Sigmoid colon (tissue), 7 donors: ENCODE measurements around the gene HBS1L. TPM values are rescaled to one million over a fixed set of nuclear protein-coding genes. Genes with fewer than 3 reads are reported as not detected.

Experiments used
- DNase-seq: peaks from one replicate; pipeline ENCODE4 v3.0.0-alpha.2; 2019
- H3K27ac ChIP-seq, 4 donors: fragments of 200-600 bp; sonication (generic); one replicate each; pipeline ENCODE4 v1.5.1; 2016 to 2019; ENCODE audit warnings: mild to moderate bottlenecking in 1 of 4
- H3K27me3 ChIP-seq, 3 donors: fragments of 200-600 bp; sonication (generic); one replicate each; pipeline ENCODE4 v1.5.1; 2019; ENCODE audit warnings: mild to moderate bottlenecking in 1 of 3
- H3K36me3 ChIP-seq, 4 donors: fragments of 200-600 bp; sonication (generic); one replicate each; pipeline ENCODE4 v1.5.1; 2016 to 2019
- H3K4me1 ChIP-seq, 4 donors: fragments of 200-600 bp; sonication (generic); one replicate each; pipeline ENCODE4 v1.5.1; 2017 to 2019
- H3K4me3 ChIP-seq, 4 donors: fragments of 200-600 bp; sonication (generic); one replicate each; pipeline ENCODE4 v1.5.1; 2017 to 2019; ENCODE audit warnings: mild to moderate bottlenecking in 2 of 4, moderate library complexity in 1 of 4
- H3K9me3 ChIP-seq, 4 donors: fragments of 200-600 bp in 3 of 4; sonication (generic) in 3 of 4; one replicate each; pipeline versions ENCODE4 v1.5.1 to v1.6.1; 2013 to 2019
- CTCF ChIP-seq, 4 experiments: fragments of 450-650 bp in 3 of 4; fragments of 200-600 bp in 1 of 4; IDR thresholded peaks; one replicate each; pipeline ENCODE4 v1.5.1; 2016 to 2019; ENCODE audit warnings: antibody characterized with exemption in 4 of 4, mild to moderate bottlenecking in 3 of 4, moderate library complexity in 2 of 4
- EP300 ChIP-seq, 4 donors: sonication (generic); formaldehyde crosslinking; IDR thresholded peaks; one replicate each; pipeline ENCODE4 v1.6.1; 2017; ENCODE audit warnings: antibody characterized with exemption in 4 of 4
- POLR2A ChIP-seq, 2 donors: fragments of 450-650 bp; IDR thresholded peaks; one replicate each; pipeline ENCODE4 v1.6.1; 2016; ENCODE audit warnings: antibody characterized with exemption in 2 of 2, mild to moderate bottlenecking in 2 of 2, moderate library complexity in 2 of 2
- POLR2AphosphoS5 ChIP-seq, 4 donors: sonication (generic); formaldehyde crosslinking; IDR thresholded peaks; one replicate each; pipeline ENCODE4 v1.6.1; 2017; ENCODE audit warnings: antibody characterized with exemption in 4 of 4
- WGBS, 2 donors: extraction: QIAGEN DNeasy Blood & Tissue Kit; methylation state at CpG; one replicate each; pipeline ENCODE4 v1.1.7; 2013; 5-methylcytosine and 5-hydroxymethylcytosine counted together
- intact Hi-C: fragments of 100-400 bp; cut with DNase I; formaldehyde crosslinking; loops from one replicate; pipeline ENCODE4 v1.15.1; 2023
- polyA plus RNA-seq, 3 donors: library from polyadenylated mRNA; stranded (reverse); fragments of 200-250 nt; gene quantifications; one replicate each; pipeline ENCODE4 v1.2.3, GENCODE V29; 2013
- total RNA-seq, 4 donors: library from RNA; depleted of rRNA; stranded (reverse); fragments of >200 nt; gene quantifications; one replicate each; pipeline ENCODE4 v1.1.0, GENCODE V29; 2016
- donor health status: healthy with polysubstance abuse.
- donor health status: Bipolar disorder and iron deficiency.
- donor health status: healthy.

HBS1L gene
- total and polyA plus RNA-seq, 7 donors = 14.4 to 61.9 (median 37.1) TPM

DNA sequence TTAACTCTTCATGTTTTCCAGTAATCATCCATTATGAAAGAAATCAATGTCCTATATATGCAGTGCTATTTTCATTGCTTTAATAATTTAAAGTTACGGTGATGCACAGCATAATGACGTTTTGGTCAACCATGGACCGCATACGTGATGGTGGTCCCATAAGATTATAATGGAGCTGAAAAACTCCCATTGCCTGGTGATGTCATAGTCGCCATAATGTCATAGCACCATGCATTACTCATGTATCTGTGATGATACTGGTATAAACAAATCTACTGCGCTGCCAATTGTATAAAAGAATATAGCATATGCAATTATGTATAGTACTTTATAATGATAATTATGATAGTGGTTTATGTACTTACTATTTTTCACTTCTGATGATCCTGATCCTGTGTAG is 62.5 kb downstream of the HBS1L start:
- H3K9me3 ChIP-seq = no peaks in the 10 kb centered on the region
- H3K27ac ChIP-seq = no peak overlapping the region
- DNase-seq = no peak
- 97 to 98% methylated on average over 6 of the region's 6 CpGs for WGBS, 2 donors
- intact Hi-C loops = no loop called here
- H3K36me3 ChIP-seq = peaks cover under 1 to 59% (median 11%) of the 10 kb centered on the region in 4 donors
- H3K4me1 ChIP-seq = no peaks in the 10 kb centered on the region
- no peaks in the 10 kb centered on the region for H3K27me3 ChIP-seq
- TF ChIP-seq POLR2A (IDR thresholded peaks at IDR 0.05) (no peak), CTCF (IDR thresholded peaks at IDR 0.05) (no peak), EP300 (IDR thresholded peaks at IDR 0.05) (no peak)
- no peak overlapping the region for H3K4me3 ChIP-seq

DNA sequence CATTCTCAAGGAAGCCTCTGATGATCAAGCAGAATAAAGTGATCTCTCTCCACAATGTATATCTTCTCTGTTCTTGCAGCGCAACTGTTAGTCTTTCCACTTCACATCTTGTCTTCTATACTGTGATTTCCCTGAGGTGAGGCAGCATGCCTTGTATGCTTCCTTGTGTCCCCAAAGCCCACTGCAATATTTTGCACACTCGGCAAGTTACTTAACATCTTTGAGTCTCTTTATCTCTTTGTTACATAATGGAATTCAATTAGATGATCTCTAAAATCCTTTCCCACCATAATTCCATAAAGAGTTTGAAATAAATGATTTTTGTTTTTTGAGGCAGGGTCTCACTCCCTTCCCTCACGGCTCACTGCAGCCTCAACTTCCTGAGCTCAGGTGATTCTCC is 64.4 kb downstream of the HBS1L start:
- WGBS, 2 donors = 91 to 93% methylated on average over 3 of the region's 3 CpGs
- Histone ChIP-seq H3K27me3 (no peaks in the 10 kb centered on the region), H3K4me3 (no peak overlapping the region), H3K27ac (no peak overlapping the region), H3K36me3 (peaks cover 0 to 66% (median 7%) of the 10 kb centered on the region in 4 donors), H3K4me1 (no peaks in the 10 kb centered on the region), H3K9me3 (no peaks in the 10 kb centered on the region)
- DNase-seq = no peak
- no peak for TF ChIP-seq EP300 (IDR thresholded peaks at IDR 0.05)
- no peak for TF ChIP-seq CTCF (IDR thresholded peaks at IDR 0.05)
- TF ChIP-seq POLR2AphosphoS5 (IDR thresholded peaks at IDR 0.05) = no peak
- no peak for TF ChIP-seq POLR2A (IDR thresholded peaks at IDR 0.05)
- intact Hi-C loops = no loop called here

- H3K27me3 ChIP-seq = no peaks in the 10 kb centered on the region
- no peaks in the 10 kb centered on the region for H3K9me3 ChIP-seq
- H3K4me3 ChIP-seq = no peak overlapping the region
- H3K4me1 ChIP-seq = no peaks in the 10 kb centered on the region
- no peak for DNase-seq
- no peak for TF ChIP-seq EP300 (IDR thresholded peaks at IDR 0.05)
- TF ChIP-seq POLR2AphosphoS5 (IDR thresholded peaks at IDR 0.05) = no peak
- TF ChIP-seq CTCF (IDR thresholded peaks at IDR 0.05) = no peak
- TF ChIP-seq POLR2A (IDR thresholded peaks at IDR 0.05) = no peak
- peaks cover 0 to 64% (median 12%) of the 10 kb centered on the region in 4 donors for H3K36me3 ChIP-seq
- H3K27ac ChIP-seq = no peak overlapping the region
- WGBS, 2 donors = 24 to 31% methylated on average over 1 of the region's 1 CpG
- intact Hi-C loops = no loop called here
Measured at GRCh38 chr6:134984821-134985220, 69.8 kb downstream of the HBS1L start.

DNA sequence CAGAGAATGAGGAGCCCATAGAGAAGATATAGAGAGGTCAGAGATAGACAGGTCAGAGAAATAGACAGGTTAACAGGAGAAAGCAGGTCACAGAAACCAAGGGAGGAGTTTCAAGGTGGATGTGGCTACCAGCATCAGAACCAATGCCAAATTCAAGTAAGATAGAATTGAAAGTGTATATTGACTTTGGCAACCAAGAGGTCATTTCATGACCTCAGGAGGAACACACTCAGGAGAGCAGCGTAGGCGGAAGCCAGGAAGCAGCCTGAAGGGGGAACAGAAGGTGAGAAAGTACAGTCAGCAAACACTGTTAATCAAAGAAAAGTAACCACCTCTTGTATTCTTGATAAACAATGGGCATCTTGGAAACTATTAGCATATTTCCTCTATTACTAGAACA is 70.8 kb downstream of the HBS1L start:
- WGBS, 2 donors = 93 to 97% methylated on average over 2 of the region's 2 CpGs
- Histone ChIP-seq H3K27me3 (no peaks in the 10 kb centered on the region), H3K9me3 (no peaks in the 10 kb centered on the region), H3K4me1 (no peaks in the 10 kb centered on the region), H3K36me3 (peaks cover 0 to 74% (median 16%) of the 10 kb centered on the region in 4 donors), H3K27ac (no peak overlapping the region), H3K4me3 (no peak overlapping the region)
- TF ChIP-seq EP300 (IDR thresholded peaks at IDR 0.05) (no peak), CTCF (IDR thresholded peaks at IDR 0.05) (no peak), POLR2AphosphoS5 (IDR thresholded peaks at IDR 0.05) (no peak), POLR2A (IDR thresholded peaks at IDR 0.05) (no peak)
- no peak for DNase-seq
- intact Hi-C loops = no loop called here

DNA sequence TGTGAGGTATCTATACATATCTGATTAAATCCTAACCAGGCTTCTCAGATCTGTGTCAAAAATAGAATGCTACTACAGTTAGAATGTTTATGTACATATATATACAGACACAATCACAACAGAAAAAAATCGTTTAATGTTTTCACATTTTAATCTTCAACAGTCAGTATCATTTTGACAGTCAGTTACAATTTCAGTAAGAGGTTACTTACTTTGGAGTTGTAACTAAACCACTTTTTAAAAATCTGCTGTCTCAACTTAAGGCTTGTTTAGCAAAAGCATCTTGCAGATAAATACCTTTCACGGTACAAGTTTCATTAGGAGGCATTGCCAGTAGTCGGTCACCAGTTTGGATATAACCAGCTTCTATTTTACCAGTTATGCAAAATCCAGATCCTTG is 72.5 kb downstream of the HBS1L start:
- no peak overlapping the region for H3K4me3 ChIP-seq
- intact Hi-C loops = no loop called here
- H3K4me1 ChIP-seq = no peaks in the 10 kb centered on the region
- no peak for DNase-seq
- H3K27ac ChIP-seq = no peak overlapping the region
- H3K9me3 ChIP-seq = no peaks in the 10 kb centered on the region
- H3K27me3 ChIP-seq = no peaks in the 10 kb centered on the region
- peaks cover 0 to 87% (median 16%) of the 10 kb centered on the region in 4 donors for H3K36me3 ChIP-seq
- WGBS, 2 donors = 79 to 83% methylated on average over 3 of the region's 3 CpGs
- TF ChIP-seq EP300 (IDR thresholded peaks at IDR 0.05) = no peak
